SU-DHL-6 (cell line): ENCODE data around the gene GFER.

Experiments
- H2AFZ ChIP-seq: fragments of 200-600 bp; sonication (generic); 2 replicates; pipeline ENCODE4 v1.6.1; 2014; ENCODE audit warnings: low read depth, mild to moderate bottlenecking, moderate library complexity, mixed read lengths, antibody characterized with exemption, low read length; ENCODE audit not compliant: severe bottlenecking
- H3F3A ChIP-seq: fragments of 200-600 bp; shearing (Covaris generic); 2 replicates; pipeline ENCODE4 v1.6.0; 2016; ENCODE audit warnings: antibody characterized with exemption, mild to moderate bottlenecking; ENCODE audit not compliant: insufficient read depth
- H3K27ac ChIP-seq: fragments of 200-600 bp; sonication (generic); 2 replicates; pipeline ENCODE4 v1.5.1; 2016; ENCODE audit warnings: low read depth, mild to moderate bottlenecking, low read length, moderate library complexity, mixed read lengths
- H3K27me3 ChIP-seq: fragments of 200-600 bp; sonication (generic), shearing (Covaris generic); 2 replicates; pipeline ENCODE4 v1.6.0; 2014; ENCODE audit warnings: mild to moderate bottlenecking, low read length
- H3K36me3 ChIP-seq: fragments of 200-600 bp; sonication (generic); 2 replicates; pipeline ENCODE4 v1.6.1; 2014; ENCODE audit warnings: mild to moderate bottlenecking, low read length, mixed read lengths
- H3K4me2 ChIP-seq: fragments of 300-600, 200-600 bp; shearing (Covaris generic), sonication (generic); 2 replicates; pipeline ENCODE4 v1.6.0; 2014; ENCODE audit warnings: low read length, low read depth, mild to moderate bottlenecking; ENCODE audit not compliant: poor library complexity, severe bottlenecking
- H3K4me3 ChIP-seq: fragments of 200-600 bp; sonication (generic); 2 replicates; pipeline ENCODE4 v1.5.1; 2014; ENCODE audit warnings: antibody characterized with exemption, low read length, mild to moderate bottlenecking, mixed read lengths; ENCODE audit not compliant: insufficient read depth, poor library complexity, severe bottlenecking
- H3K79me2 ChIP-seq: fragments of 200-600 bp; sonication (generic); 2 replicates; pipeline ENCODE4 v1.6.1; 2014; ENCODE audit warnings: mild to moderate bottlenecking, low read length, moderate library complexity; ENCODE audit not compliant: insufficient read depth
- H3K9ac ChIP-seq: fragments of 200-600 bp; sonication (generic); 2 replicates; pipeline ENCODE4 v1.7.0; 2014; ENCODE audit warnings: mild to moderate bottlenecking, low read length
- H3K9me2 ChIP-seq: fragments of 200-600 bp; sonication (generic); replicated peaks from 2 replicates; pipeline ENCODE4 v1.6.1; 2014; ENCODE audit warnings: low read length; ENCODE audit not compliant: insufficient read depth
- H3K9me3 ChIP-seq: fragments of 200-600 bp; sonication (generic); 2 replicates; pipeline ENCODE4 v1.6.1; 2014; ENCODE audit warnings: low read length, mixed read lengths; ENCODE audit not compliant: insufficient read depth
- H4K20me1 ChIP-seq: fragments of 200-600 bp; sonication (generic); 2 replicates; pipeline ENCODE4 v1.6.1; 2014; ENCODE audit warnings: low read depth, mild to moderate bottlenecking, antibody characterized with exemption, low read length, moderate library complexity, mixed read lengths
- EZH2phosphoT487 ChIP-seq: fragments of 200-600 bp; sonication (generic), shearing (Covaris generic); conservative IDR thresholded peaks from 2 replicates; pipeline ENCODE4 v1.6.1; 2018; ENCODE audit warnings: mild to moderate bottlenecking, antibody characterized with exemption, low read length, moderate library complexity, mixed read lengths
- TF ChIP-seq, protein P1 (sequence below): fragments of 200-600 bp; sonication (generic); IDR thresholded peaks from one replicate; pipeline ENCODE4 v1.5.1; 2017; ENCODE audit warnings: antibody characterized with exemption, mild to moderate bottlenecking, low read length, moderate library complexity; ENCODE audit not compliant: insufficient read depth, poor library complexity, severe bottlenecking

GFER gene

GRCh38 chr16:2007081-2007836 lies 23.3 kb downstream of the GFER start:
- H4K20me1 ChIP-seq = no peaks in the 10 kb centered on the region; the same call in 1 of the 2 replicates

DNA sequence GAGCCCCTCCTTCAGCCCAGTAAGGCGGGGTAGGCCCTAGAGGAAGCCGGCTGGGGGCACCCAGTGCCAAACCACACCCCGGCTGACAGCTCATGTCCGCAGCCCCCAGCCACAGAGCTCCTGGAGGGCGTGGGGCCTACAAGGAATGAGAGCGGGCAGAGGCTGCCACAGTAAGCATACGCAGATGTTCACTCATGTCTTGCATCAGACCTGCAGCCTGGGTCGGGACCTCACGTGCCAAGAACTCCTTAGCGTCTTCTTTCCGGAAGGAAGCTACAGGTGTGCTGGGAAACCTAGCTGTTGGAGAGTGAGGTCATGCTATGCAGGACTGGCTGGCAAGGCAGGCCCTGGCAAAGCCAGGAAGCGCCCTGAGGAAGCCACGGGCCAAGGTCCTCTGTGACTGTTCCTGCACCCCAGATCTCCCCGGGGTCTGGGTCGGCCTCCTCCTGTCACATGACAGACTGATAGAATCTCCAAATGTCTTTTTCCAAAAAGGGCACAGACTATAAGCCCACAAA lies 24.1 kb downstream of the GFER start:
- TF ChIP-seq, protein P1, sequence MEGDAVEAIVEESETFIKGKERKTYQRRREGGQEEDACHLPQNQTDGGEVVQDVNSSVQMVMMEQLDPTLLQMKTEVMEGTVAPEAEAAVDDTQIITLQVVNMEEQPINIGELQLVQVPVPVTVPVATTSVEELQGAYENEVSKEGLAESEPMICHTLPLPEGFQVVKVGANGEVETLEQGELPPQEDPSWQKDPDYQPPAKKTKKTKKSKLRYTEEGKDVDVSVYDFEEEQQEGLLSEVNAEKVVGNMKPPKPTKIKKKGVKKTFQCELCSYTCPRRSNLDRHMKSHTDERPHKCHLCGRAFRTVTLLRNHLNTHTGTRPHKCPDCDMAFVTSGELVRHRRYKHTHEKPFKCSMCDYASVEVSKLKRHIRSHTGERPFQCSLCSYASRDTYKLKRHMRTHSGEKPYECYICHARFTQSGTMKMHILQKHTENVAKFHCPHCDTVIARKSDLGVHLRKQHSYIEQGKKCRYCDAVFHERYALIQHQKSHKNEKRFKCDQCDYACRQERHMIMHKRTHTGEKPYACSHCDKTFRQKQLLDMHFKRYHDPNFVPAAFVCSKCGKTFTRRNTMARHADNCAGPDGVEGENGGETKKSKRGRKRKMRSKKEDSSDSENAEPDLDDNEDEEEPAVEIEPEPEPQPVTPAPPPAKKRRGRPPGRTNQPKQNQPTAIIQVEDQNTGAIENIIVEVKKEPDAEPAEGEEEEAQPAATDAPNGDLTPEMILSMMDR = no peak
- TF ChIP-seq EZH2phosphoT487 = no peak
- Histone ChIP-seq H3K27ac (peak overlapping the region; percentile 54), H3K4me2 (peak overlapping the region; percentile 92), H3K27me3 (no peaks in the 10 kb centered on the region), H3K9me3 (no peaks in the 10 kb centered on the region), H4K20me1 (no peaks in the 10 kb centered on the region; the same call in 1 of the 2 replicates), H2AFZ (no peak overlapping the region), H3K9ac (peak overlapping the region; percentile 76), H3K79me2 (peaks cover 61% of the 10 kb centered on the region), H3F3A (0 out of 2 replicates have a peak, but pooled peaks cover 3% of the 10 kb centered on the region), H3K9me2 (no peaks in the 10 kb centered on the region), H3K36me3 (no peaks in the 10 kb centered on the region), H3K4me3 (peak overlapping the region; percentile 83)

More at GRCh38 chr16:2007081-2007836, 23.3 kb downstream of the GFER start:
- Histone ChIP-seq H3K9ac (peak overlapping the region; percentile 76), H3K4me2 (peak overlapping the region; percentile 92), H2AFZ (no peak overlapping the region), H3K4me3 (peak overlapping the region; percentile 83), H3K79me2 (peaks cover 61% of the 10 kb centered on the region), H3F3A (0 out of 2 replicates have a peak, but pooled peaks cover 3% of the 10 kb centered on the region), H3K27ac (0 out of 2 replicates have a peak overlapping the region, but pooled peaks have one; percentile 54), H3K27me3 (no peaks in the 10 kb centered on the region), H3K9me3 (no peaks in the 10 kb centered on the region), H3K9me2 (no peaks in the 10 kb centered on the region), H3K36me3 (no peaks in the 10 kb centered on the region)
- TF ChIP-seq, protein P1 = no peak
- no peak for TF ChIP-seq EZH2phosphoT487

GRCh38 chr16:2008631-2009163 lies 24.7 kb downstream of the GFER start:
- no peaks in the 10 kb centered on the region for H3K9me2 ChIP-seq
- no peak overlapping the region for H2AFZ ChIP-seq
- peak overlapping the region; percentile 76 for H3K9ac ChIP-seq
- H3K27ac ChIP-seq = peak overlapping the region; percentile 54
- 0 out of 2 replicates have a peak, but pooled peaks cover 3% of the 10 kb centered on the region for H3F3A ChIP-seq
- no peaks in the 10 kb centered on the region for H4K20me1 ChIP-seq
- H3K4me2 ChIP-seq = peak overlapping the region; percentile 92
- no peaks in the 10 kb centered on the region for H3K36me3 ChIP-seq
- TF ChIP-seq, protein P1 = no peak
- TF ChIP-seq EZH2phosphoT487 = no peak
- H3K4me3 ChIP-seq = peak overlapping the region; percentile 83
- no peaks in the 10 kb centered on the region for H3K27me3 ChIP-seq
- no peaks in the 10 kb centered on the region for H3K9me3 ChIP-seq
- peaks cover 56% of the 10 kb centered on the region for H3K79me2 ChIP-seq
